ES-I3 (cell line): ENCODE results near the gene DPY19L1.
"Not testable (repeated sequence)": the region's sequence is repeated elsewhere in the genome, so short reads cannot be mapped to it uniquely, and the experiment has no call there.

Source experiments
- H3K36me3 ChIP-seq: 2 replicates; pipeline ENCODE4 v1.6.1; 2013; ENCODE audit warnings: mild to moderate bottlenecking, low read length, control low read depth, moderate library complexity; ENCODE audit not compliant: insufficient read depth
- H3K4me1 ChIP-seq: 2 replicates; pipeline ENCODE4 v1.6.1; 2013; ENCODE audit warnings: mild to moderate bottlenecking, control low read depth, low read length; ENCODE audit not compliant: insufficient read depth
- H3K9ac ChIP-seq: 2 replicates; pipeline ENCODE4 v1.6.1; 2013; ENCODE audit warnings: low read depth, mild to moderate bottlenecking, low read length, moderate library complexity
- H3K9me3 ChIP-seq: 2 replicates; pipeline ENCODE4 v1.6.1; 2013; ENCODE audit warnings: mild to moderate bottlenecking, low read length, moderate library complexity; ENCODE audit not compliant: control insufficient read depth, insufficient read depth

DPY19L1 gene

GRCh38 chr7:35037211-35037525 lies at the start of gene DPY19L1:
DPY19L1 (minus strand) TSS chr7:35037485; CDS start chr7:35037394, 91 bp downstream.
- Histone ChIP-seq H3K9me3 (no peaks in the 10 kb centered on the region), H3K4me1 (no peaks in the 10 kb centered on the region), H3K36me3 (no peaks in the 10 kb centered on the region), H3K9ac (peak within 1 kb of the TSS; percentile 80)

- H3K9me3 ChIP-seq, H3K4me1 ChIP-seq, H3K9ac ChIP-seq, H3K36me3 ChIP-seq: not testable (repeated sequence)
Measured at GRCh38 chr7:35079517-35079916, 42.2 kb upstream of the DPY19L1 start.

- H3K36me3 ChIP-seq, H3K4me1 ChIP-seq: not testable (repeated sequence)
Measured at GRCh38 chr7:35074008-35074407, 36.7 kb upstream of the DPY19L1 start.

GRCh38 chr7:35072950-35073827 lies 35.9 kb upstream of the DPY19L1 start:
- not testable (repeated sequence) for H3K4me1 ChIP-seq, H3K36me3 ChIP-seq, H3K9ac ChIP-seq, H3K9me3 ChIP-seq

More at GRCh38 chr7:35074008-35074407, 36.7 kb upstream of the DPY19L1 start:
- not testable (repeated sequence) for H3K9me3 ChIP-seq, H3K9ac ChIP-seq

- not testable (repeated sequence) for H3K9me3 ChIP-seq, H3K4me1 ChIP-seq, H3K9ac ChIP-seq, H3K36me3 ChIP-seq
Measured at GRCh38 chr7:35069084-35069483, 31.8 kb upstream of the DPY19L1 start.

- H3K9me3 ChIP-seq, H3K4me1 ChIP-seq, H3K36me3 ChIP-seq, H3K9ac ChIP-seq: not testable (repeated sequence)
Measured at GRCh38 chr7:35065382-35065781, 28.1 kb upstream of the DPY19L1 start.

- not testable (repeated sequence) for H3K36me3 ChIP-seq, H3K9ac ChIP-seq, H3K4me1 ChIP-seq
Measured at GRCh38 chr7:35058571-35058970, 21.3 kb upstream of the DPY19L1 start.

GRCh38 chr7:35057505-35058451 lies 20.5 kb upstream of the DPY19L1 start:
- not testable (repeated sequence) for H3K36me3 ChIP-seq, H3K9me3 ChIP-seq, H3K9ac ChIP-seq, H3K4me1 ChIP-seq

More at GRCh38 chr7:35058571-35058970, 21.3 kb upstream of the DPY19L1 start:
- not testable (repeated sequence) for H3K9me3 ChIP-seq

GRCh38 chr7:35055733-35056132 lies 18.4 kb upstream of the DPY19L1 start:
- not testable (repeated sequence) for H3K9me3 ChIP-seq, H3K9ac ChIP-seq, H3K4me1 ChIP-seq

GRCh38 chr7:35053488-35054175 lies 16.3 kb upstream of the DPY19L1 start:
- H3K9me3 ChIP-seq = not testable (repeated sequence)

More at GRCh38 chr7:35055733-35056132, 18.4 kb upstream of the DPY19L1 start:
- not testable (repeated sequence) for H3K36me3 ChIP-seq

GRCh38 chr7:35048390-35048789 lies 11.1 kb upstream of the DPY19L1 start:
- not testable (repeated sequence) for H3K36me3 ChIP-seq, H3K9ac ChIP-seq, H3K4me1 ChIP-seq, H3K9me3 ChIP-seq

More at GRCh38 chr7:35053488-35054175, 16.3 kb upstream of the DPY19L1 start:
- not testable (repeated sequence) for H3K4me1 ChIP-seq, H3K9ac ChIP-seq, H3K36me3 ChIP-seq

- H3K36me3 ChIP-seq, H3K9ac ChIP-seq, H3K4me1 ChIP-seq, H3K9me3 ChIP-seq: not testable (repeated sequence)
Measured at GRCh38 chr7:35047912-35048305, 10.6 kb upstream of the DPY19L1 start.

GRCh38 chr7:35047263-35047911 lies 10.1 kb upstream of the DPY19L1 start:
- not testable (repeated sequence) for H3K36me3 ChIP-seq, H3K9me3 ChIP-seq, H3K4me1 ChIP-seq, H3K9ac ChIP-seq

- not testable (repeated sequence) for H3K9ac ChIP-seq, H3K9me3 ChIP-seq, H3K36me3 ChIP-seq, H3K4me1 ChIP-seq
Measured at GRCh38 chr7:35043301-35043700, 6.0 kb upstream of the DPY19L1 start.
